ENCODE data around the gene PNPLA7.

DNA sequence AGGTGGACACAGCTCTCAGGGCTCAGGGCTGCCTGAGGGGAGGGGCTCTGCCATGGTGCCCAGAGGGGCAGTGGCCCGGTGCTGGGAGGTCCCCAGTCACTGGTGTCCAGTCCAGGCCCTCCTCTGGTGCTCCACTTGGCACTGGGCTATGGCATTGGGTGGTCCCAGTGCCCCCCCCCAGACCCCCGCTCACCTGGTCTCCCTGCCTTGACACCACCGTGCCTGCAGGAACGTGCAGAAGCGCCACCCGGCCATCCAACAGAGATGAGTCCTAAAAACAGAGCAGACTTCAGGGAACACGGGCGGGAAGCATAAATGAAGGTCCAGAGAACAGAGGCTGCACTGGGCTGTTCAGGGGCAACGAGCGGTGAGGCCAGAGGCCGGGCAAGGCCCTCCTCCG lies 48.7 kb downstream of the PNPLA7 start:
- TF ChIP-seq, protein P1, sequence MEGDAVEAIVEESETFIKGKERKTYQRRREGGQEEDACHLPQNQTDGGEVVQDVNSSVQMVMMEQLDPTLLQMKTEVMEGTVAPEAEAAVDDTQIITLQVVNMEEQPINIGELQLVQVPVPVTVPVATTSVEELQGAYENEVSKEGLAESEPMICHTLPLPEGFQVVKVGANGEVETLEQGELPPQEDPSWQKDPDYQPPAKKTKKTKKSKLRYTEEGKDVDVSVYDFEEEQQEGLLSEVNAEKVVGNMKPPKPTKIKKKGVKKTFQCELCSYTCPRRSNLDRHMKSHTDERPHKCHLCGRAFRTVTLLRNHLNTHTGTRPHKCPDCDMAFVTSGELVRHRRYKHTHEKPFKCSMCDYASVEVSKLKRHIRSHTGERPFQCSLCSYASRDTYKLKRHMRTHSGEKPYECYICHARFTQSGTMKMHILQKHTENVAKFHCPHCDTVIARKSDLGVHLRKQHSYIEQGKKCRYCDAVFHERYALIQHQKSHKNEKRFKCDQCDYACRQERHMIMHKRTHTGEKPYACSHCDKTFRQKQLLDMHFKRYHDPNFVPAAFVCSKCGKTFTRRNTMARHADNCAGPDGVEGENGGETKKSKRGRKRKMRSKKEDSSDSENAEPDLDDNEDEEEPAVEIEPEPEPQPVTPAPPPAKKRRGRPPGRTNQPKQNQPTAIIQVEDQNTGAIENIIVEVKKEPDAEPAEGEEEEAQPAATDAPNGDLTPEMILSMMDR (IDR thresholded peaks at IDR 0.05 in 4 of 5, conservative IDR thresholded peaks at IDR 0.05 in 1 of 5) = no peak
- no peak for TF ChIP-seq POLR2A (IDR thresholded peaks at IDR 0.05)

Data from gastrocnemius medialis (tissue), 4 donors.